B cell (primary cell): ENCODE measurements around the gene TIMM17A.

Experiments
- CTCF ChIP-seq: fragments of 200-600 bp; IDR thresholded peaks from one replicate; pipeline ENCODE4 v1.8.0; 2022; ENCODE audit warnings: antibody characterized with exemption, mild to moderate bottlenecking
- EZH2 ChIP-seq: IDR thresholded peaks from 2 replicates; pipeline ENCODE4 v1.6.1; 2012; ENCODE audit warnings: borderline replicate concordance, low read depth, mild to moderate bottlenecking, moderate library complexity, low read length; ENCODE audit not compliant: insufficient read depth, poor library complexity, severe bottlenecking

GRCh38 chr1:201928266-201928665 lies 27.0 kb upstream of the TIMM17A start:
- TF ChIP-seq CTCF (no peak), EZH2 (no peak)
